H9 (cell line): Measurements from ENCODE around the gene PHTF1. TPM values are rescaled to one million over a fixed set of nuclear protein-coding genes. Genes with fewer than 3 reads are reported as not detected.

Source experiments
- DNase-seq: peaks from one replicate; pipeline ENCODE4 v3.0.0-alpha.2; 2017
- H2AFZ ChIP-seq: one replicate; pipeline ENCODE4 v1.6.1; 2013; ENCODE audit warnings: mild to moderate bottlenecking, low read length, control low read depth, moderate library complexity
- H2AK5ac ChIP-seq: 2 replicates; pipeline ENCODE4 v1.6.1; 2013; ENCODE audit warnings: low read length, control low read depth, mixed read lengths; ENCODE audit not compliant: insufficient read length
- H2BK120ac ChIP-seq: one replicate; pipeline ENCODE4 v1.6.1; 2013; ENCODE audit warnings: low read depth, mild to moderate bottlenecking, low read length, control low read depth, inconsistent platforms; ENCODE audit not compliant: poor library complexity, severe bottlenecking
- H2BK12ac ChIP-seq: 2 replicates; pipeline ENCODE4 v1.6.1; 2013; ENCODE audit warnings: low read length, control low read depth, mixed read lengths, low read depth; ENCODE audit not compliant: insufficient read length
- H2BK15ac ChIP-seq: 2 replicates; pipeline ENCODE4 v1.6.1; 2013; ENCODE audit warnings: low read depth, low read length, control low read depth
- H2BK20ac ChIP-seq: one replicate; pipeline ENCODE4 v1.6.1; 2013; ENCODE audit warnings: low read depth, mild to moderate bottlenecking, low read length, control low read depth, inconsistent platforms; ENCODE audit not compliant: poor library complexity, severe bottlenecking
- H2BK5ac ChIP-seq: 2 replicates; pipeline ENCODE4 v1.6.1; 2013; ENCODE audit warnings: low read length, control low read depth, mixed read lengths; ENCODE audit not compliant: insufficient read length
- H3K14ac ChIP-seq: 2 replicates; pipeline ENCODE4 v1.6.1; 2013; ENCODE audit warnings: low read length, control low read depth; ENCODE audit not compliant: insufficient read depth
- H3K18ac ChIP-seq: 2 replicates; pipeline ENCODE4 v1.6.1; 2013; ENCODE audit warnings: low read depth, mild to moderate bottlenecking, mixed read lengths, low read length, control low read depth; ENCODE audit not compliant: insufficient read length
- H3K23ac ChIP-seq: 2 replicates; pipeline ENCODE4 v1.6.1; 2013; ENCODE audit warnings: low read length, control low read depth, mixed read lengths, low read depth; ENCODE audit not compliant: insufficient read length
- H3K23me2 ChIP-seq: 2 replicates; pipeline ENCODE4 v1.6.1; 2013; ENCODE audit warnings: low read depth, mild to moderate bottlenecking, mixed read lengths, low read length, control low read depth; ENCODE audit not compliant: insufficient read length, poor library complexity, severe bottlenecking
- H3K27ac ChIP-seq: 2 replicates; pipeline ENCODE4 v1.5.1; 2013; ENCODE audit warnings: low read length, control low read depth, mixed read lengths, low read depth; ENCODE audit not compliant: insufficient read length
- H3K27me3 ChIP-seq: 2 replicates; pipeline ENCODE4 v1.6.1; 2013; ENCODE audit warnings: low read length, control low read depth, inconsistent platforms; ENCODE audit not compliant: insufficient read depth
- H3K4ac ChIP-seq: 2 replicates; pipeline ENCODE4 v1.6.1; 2013; ENCODE audit warnings: low read depth, mild to moderate bottlenecking, control low read depth, inconsistent platforms, low read length, moderate library complexity
- H3K4me1 ChIP-seq: 2 replicates; pipeline ENCODE4 v1.6.1; 2013; ENCODE audit warnings: low read length, control low read depth, inconsistent platforms; ENCODE audit not compliant: insufficient read depth
- H3K4me2 ChIP-seq: 2 replicates; pipeline ENCODE4 v1.6.1; 2013; ENCODE audit warnings: low read length, control low read depth, mixed read lengths; ENCODE audit not compliant: insufficient read length, insufficient read depth
- H3K56ac ChIP-seq: 2 replicates; pipeline ENCODE4 v1.6.1; 2013; ENCODE audit warnings: low read depth, mild to moderate bottlenecking, mixed read lengths, low read length, control low read depth; ENCODE audit not compliant: insufficient read length
- H3K79me1 ChIP-seq: 2 replicates; pipeline ENCODE4 v1.6.1; 2013; ENCODE audit warnings: low read depth, mild to moderate bottlenecking, moderate library complexity, low read length, control low read depth, inconsistent platforms; ENCODE audit not compliant: insufficient read depth, poor library complexity, severe bottlenecking
- H3K79me2 ChIP-seq: 2 replicates; pipeline ENCODE4 v1.6.1; 2013; ENCODE audit warnings: low read length, control low read depth, inconsistent platforms; ENCODE audit not compliant: insufficient read depth
- H3K9ac ChIP-seq: 2 replicates; pipeline ENCODE4 v1.6.1; 2013; ENCODE audit warnings: low read length, control low read depth, mixed read lengths; ENCODE audit not compliant: insufficient read length; ENCODE audit errors: extremely low read depth
- H3K9me3 ChIP-seq: one replicate; pipeline ENCODE4 v1.6.1; 2013; ENCODE audit warnings: low read depth, low read length, inconsistent platforms; ENCODE audit not compliant: control insufficient read depth
- H3T11ph ChIP-seq: one replicate; pipeline ENCODE4 v1.6.1; 2013; ENCODE audit warnings: mild to moderate bottlenecking, low read length, control low read depth, inconsistent platforms
- H4K20me1 ChIP-seq: one replicate; pipeline ENCODE4 v1.6.1; 2013; ENCODE audit not compliant: control insufficient read depth, insufficient read length, insufficient read depth
- H4K5ac ChIP-seq: 2 replicates; pipeline ENCODE4 v1.6.1; 2013; ENCODE audit warnings: low read depth, mild to moderate bottlenecking, mixed read lengths, low read length, control low read depth; ENCODE audit not compliant: insufficient read length
- H4K8ac ChIP-seq: replicated peaks from 2 replicates; pipeline ENCODE4 v1.6.1; 2013; ENCODE audit warnings: low read length, control low read depth, mixed read lengths, low read depth; ENCODE audit not compliant: insufficient read length
- H4K91ac ChIP-seq: 2 replicates; pipeline ENCODE4 v1.6.1; 2013; ENCODE audit warnings: low read depth, mild to moderate bottlenecking, moderate library complexity, mixed read lengths, low read length, control low read depth; ENCODE audit not compliant: insufficient read length
- H3K27ac Mint-ChIP-seq, 3 experiments: 2 replicates in 2 of 3; 3 replicates in 1 of 3; pipeline ENCODE4 v1.8.0; 2020 to 2021; ENCODE audit warnings: mixed read lengths in 3 of 3, mild to moderate bottlenecking in 1 of 3, moderate library complexity in 1 of 3
- H3K27me3 Mint-ChIP-seq: 2 replicates; pipeline ENCODE4 v1.8.0; 2021; ENCODE audit warnings: low read depth, mild to moderate bottlenecking, moderate library complexity, mixed read lengths
- H3K36me3 Mint-ChIP-seq, 3 experiments: 2 replicates in 2 of 3; 3 replicates in 1 of 3; pipeline ENCODE4 v1.8.0; 2020 to 2021; ENCODE audit warnings: low read depth in 3 of 3, mixed read lengths in 3 of 3; ENCODE audit not compliant: insufficient read depth in 1 of 3
- H3K4me1 Mint-ChIP-seq, 2 experiments: 2 replicates each; pipeline ENCODE4 v1.8.0; 2020; ENCODE audit warnings: mixed read lengths in 2 of 2
- H3K4me3 Mint-ChIP-seq, 2 experiments: 2 replicates in 1 of 2; 3 replicates in 1 of 2; pipeline ENCODE4 v1.8.0; 2020 to 2021; ENCODE audit warnings: mild to moderate bottlenecking in 2 of 2, mixed read lengths in 2 of 2, moderate library complexity in 1 of 2
- H3K9me3 Mint-ChIP-seq, 2 experiments: 2 replicates in 1 of 2; 3 replicates in 1 of 2; pipeline ENCODE4 v1.8.0; 2020; ENCODE audit warnings: mild to moderate bottlenecking in 2 of 2, mixed read lengths in 2 of 2, moderate library complexity in 1 of 2
- WGBS: extraction: QIAGEN DNeasy Blood & Tissue Kit; methylation state at CpG from one replicate; pipeline ENCODE4 v1.1.7; 2013; ENCODE audit warnings: missing lambda C conversion rate, low lambda C conversion rate, mixed read lengths; ENCODE audit not compliant: insufficient read length; ENCODE audit errors: extremely low coverage; 5-methylcytosine and 5-hydroxymethylcytosine counted together
- total RNA-seq: library from RNA; stranded (reverse); gene quantifications from 2 replicates; pipeline ENCODE4 v1.2.1, GENCODE V29; 2021
- TF ChIP-seq, protein P1 (sequence below): fragments of 200-600 bp; sonication (generic); conservative IDR thresholded peaks from 3 replicates; pipeline ENCODE4 v1.8.0; 2021; ENCODE audit warnings: antibody characterized with exemption, mild to moderate bottlenecking

The PHTF1 gene
- total RNA-seq, 1 experiment from 2014 or later: 28.4 TPM

DNA sequence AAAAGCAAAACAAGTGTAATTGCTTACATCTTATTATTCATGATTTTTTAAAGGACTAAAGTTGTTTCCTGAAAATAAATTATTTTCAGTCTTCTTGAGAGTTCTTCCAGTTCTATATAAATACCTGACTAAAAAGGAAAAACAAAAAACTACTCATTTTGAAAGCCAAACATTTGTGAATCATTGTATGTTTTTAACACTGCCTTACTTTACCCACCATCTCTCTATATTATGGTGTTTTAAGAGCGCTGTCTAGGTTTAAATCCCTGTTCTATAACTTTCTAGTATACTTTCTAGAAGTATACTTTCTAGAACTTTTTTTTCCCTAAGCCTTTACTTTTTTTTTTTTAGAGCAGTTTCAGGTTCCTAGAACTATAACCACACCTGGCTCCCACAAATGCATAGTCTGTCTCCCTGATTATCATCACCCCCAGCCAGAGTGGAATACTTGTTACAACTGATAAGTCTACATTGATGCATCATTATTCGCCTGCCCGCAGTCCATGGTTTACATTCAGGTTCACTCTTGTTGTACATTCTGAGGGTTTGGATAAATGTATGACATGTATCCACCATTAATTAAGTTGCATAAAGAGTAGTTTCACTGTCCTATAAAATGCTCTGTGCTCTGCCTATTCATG is 43.2 kb upstream of the PHTF1 start:
- peaks cover 8% of the 10 kb centered on the region in 2 experiments for H3K4me1 Mint-ChIP-seq
- Histone ChIP-seq H3K9ac (no peak overlapping the region), H2BK15ac (no peak overlapping the region), H3K79me2 (peaks cover 2% of the 10 kb centered on the region; the same call in 1 of the 2 replicates), H3K4me2 (no peak overlapping the region), H4K91ac (no peak overlapping the region), H2BK120ac (no peak overlapping the region), H2BK5ac (no peak overlapping the region), H3K9me3 (no peaks in the 10 kb centered on the region), H4K20me1 (no peaks in the 10 kb centered on the region), H2BK12ac (no peak overlapping the region), H3K18ac (no peak overlapping the region), H3K27ac (no peak overlapping the region), H3K56ac (no peak overlapping the region), H2BK20ac (no peak overlapping the region), H3T11ph (no peak overlapping the region), H3K14ac (no peak overlapping the region), H3K4ac (no peak overlapping the region), H3K27me3 (no peaks in the 10 kb centered on the region), H3K4me1 (no peaks in the 10 kb centered on the region), H4K5ac (no peak overlapping the region), H2AK5ac (no peak overlapping the region), H3K79me1 (peaks cover 11% of the 10 kb centered on the region), H3K23me2 (no peaks in the 10 kb centered on the region), H4K8ac (no peak overlapping the region), H3K23ac (no peak overlapping the region), H2AFZ (no peak overlapping the region)
- no peaks in the 10 kb centered on the region for H3K9me3 Mint-ChIP-seq
- DNase-seq: no peak
- no peak overlapping the region for H3K4me3 Mint-ChIP-seq
- H3K27ac Mint-ChIP-seq: no peak overlapping the region
- WGBS: no CpG with 5 or more reads among the region's 3 CpGs
- H3K27me3 Mint-ChIP-seq: no peaks in the 10 kb centered on the region
- TF ChIP-seq, protein P1, sequence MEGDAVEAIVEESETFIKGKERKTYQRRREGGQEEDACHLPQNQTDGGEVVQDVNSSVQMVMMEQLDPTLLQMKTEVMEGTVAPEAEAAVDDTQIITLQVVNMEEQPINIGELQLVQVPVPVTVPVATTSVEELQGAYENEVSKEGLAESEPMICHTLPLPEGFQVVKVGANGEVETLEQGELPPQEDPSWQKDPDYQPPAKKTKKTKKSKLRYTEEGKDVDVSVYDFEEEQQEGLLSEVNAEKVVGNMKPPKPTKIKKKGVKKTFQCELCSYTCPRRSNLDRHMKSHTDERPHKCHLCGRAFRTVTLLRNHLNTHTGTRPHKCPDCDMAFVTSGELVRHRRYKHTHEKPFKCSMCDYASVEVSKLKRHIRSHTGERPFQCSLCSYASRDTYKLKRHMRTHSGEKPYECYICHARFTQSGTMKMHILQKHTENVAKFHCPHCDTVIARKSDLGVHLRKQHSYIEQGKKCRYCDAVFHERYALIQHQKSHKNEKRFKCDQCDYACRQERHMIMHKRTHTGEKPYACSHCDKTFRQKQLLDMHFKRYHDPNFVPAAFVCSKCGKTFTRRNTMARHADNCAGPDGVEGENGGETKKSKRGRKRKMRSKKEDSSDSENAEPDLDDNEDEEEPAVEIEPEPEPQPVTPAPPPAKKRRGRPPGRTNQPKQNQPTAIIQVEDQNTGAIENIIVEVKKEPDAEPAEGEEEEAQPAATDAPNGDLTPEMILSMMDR: no peak
- H3K36me3 Mint-ChIP-seq: peaks cover 2 to 16% (median 12%) of the 10 kb centered on the region in 3 experiments; a peak in 5 of 7 replicates
